Thoracic aorta (tissue), 2 donors: ENCODE results near the gene SLC25A29. TPM values are rescaled to one million over a fixed set of nuclear protein-coding genes. Genes with fewer than 3 reads are reported as not detected.

Experiments used
- ATAC-seq: fragments of 150-250 bp; one replicate; pipeline ENCODE4 v1.8.0; 2017; ENCODE audit warnings: low read depth; ENCODE audit not compliant: insufficient number of reproducible peaks, low FRiP score
- DNase-seq: peaks from one replicate; pipeline ENCODE4 v3.0.0-alpha.2; 2020; ENCODE audit warnings: low spot score
- H3K27ac ChIP-seq, 2 donors: fragments of 200-600 bp; sonication (generic); 1 replicate in 1 of 2; 2 replicates in 1 of 2; pipeline ENCODE4 v1.5.1; 2016; ENCODE audit warnings: mild to moderate bottlenecking in 2 of 2, moderate library complexity in 2 of 2
- H3K27me3 ChIP-seq: fragments of 200-600 bp; sonication (generic); replicated peaks from 2 replicates; pipeline ENCODE4 v1.6.0; 2016; ENCODE audit warnings: mild to moderate bottlenecking; ENCODE audit not compliant: insufficient read depth
- H3K36me3 ChIP-seq: fragments of 200-600 bp; sonication (generic); one replicate; pipeline ENCODE4 v1.5.1; 2016
- H3K4me1 ChIP-seq, 2 donors: fragments of 200-600 bp; sonication (generic); 1 replicate in 1 of 2; 2 replicates in 1 of 2; pipeline versions ENCODE4 v1.5.1 to v1.6.0; 2016; ENCODE audit warnings: low read depth in 2 of 2, mild to moderate bottlenecking in 1 of 2; ENCODE audit not compliant: control insufficient read depth in 1 of 2
- H3K4me3 ChIP-seq: fragments of 200-600 bp; sonication (generic); 2 replicates; pipeline ENCODE4 v1.5.1; 2016; ENCODE audit warnings: mild to moderate bottlenecking
- H3K9me3 ChIP-seq: fragments of 200-600 bp; sonication (generic); 2 replicates; pipeline ENCODE4 v1.5.1; 2016
- CTCF ChIP-seq: fragments of 200-600 bp; sonication (generic); IDR thresholded peaks from one replicate; pipeline ENCODE4 v1.5.1; 2019; ENCODE audit warnings: antibody characterized with exemption
- total RNA-seq, 2 donors: library from RNA; depleted of rRNA; stranded (reverse); fragments of >200 nt; gene quantifications; one replicate each; pipeline versions ENCODE4 v1.1.0 to v1.2.3, GENCODE V29; 2016

The SLC25A29 gene
- total RNA-seq, 2 donors from 2014 or later = 54.2 to 80.6 TPM

- DNase-seq (no peak), ATAC-seq (no peak)
- peaks cover 7% of the 10 kb centered on the region for H3K36me3 ChIP-seq
- no peak for TF ChIP-seq CTCF
- no peaks in the 10 kb centered on the region for H3K9me3 ChIP-seq
- H3K4me3 ChIP-seq = no peak overlapping the region
- peaks cover 0 to 13% of the 10 kb centered on the region in 2 donors for H3K4me1 ChIP-seq
- H3K27ac ChIP-seq = no peak overlapping the region
- H3K27me3 ChIP-seq = no peaks in the 10 kb centered on the region
These were observed 23.7 kb upstream of the SLC25A29 start for GRCh38 chr14:100330007-100330344.

GRCh38 chr14:100329233-100330006 lies 23.2 kb upstream of the SLC25A29 start:
- H3K27me3 ChIP-seq = no peaks in the 10 kb centered on the region
- no peaks in the 10 kb centered on the region for H3K9me3 ChIP-seq
- ATAC-seq (no peak), DNase-seq (no peak)
- TF ChIP-seq CTCF = no peak
- H3K36me3 ChIP-seq = peaks cover 2% of the 10 kb centered on the region
- H3K4me3 ChIP-seq = no peak overlapping the region
- peaks cover 0 to 13% of the 10 kb centered on the region in 2 donors for H3K4me1 ChIP-seq
- no peak overlapping the region for H3K27ac ChIP-seq

GRCh38 chr14:100328495-100329163 lies 22.4 kb upstream of the SLC25A29 start:
- Histone ChIP-seq H3K36me3 (no peaks in the 10 kb centered on the region), H3K27me3 (no peaks in the 10 kb centered on the region), H3K27ac (no peak overlapping the region), H3K9me3 (no peaks in the 10 kb centered on the region), H3K4me3 (no peak overlapping the region), H3K4me1 (peaks cover 0 to 13% of the 10 kb centered on the region in 2 donors)
- no peak for ATAC-seq
- no peak for DNase-seq
- no peak for TF ChIP-seq CTCF

GRCh38 chr14:100327128-100327527 lies 20.9 kb upstream of the SLC25A29 start:
- H3K36me3 ChIP-seq = no peaks in the 10 kb centered on the region
- no peak for DNase-seq
- ATAC-seq = no peak
- H3K4me1 ChIP-seq = peaks cover 0 to 13% of the 10 kb centered on the region in 2 donors
- no peaks in the 10 kb centered on the region for H3K27me3 ChIP-seq
- no peak overlapping the region for H3K4me3 ChIP-seq
- no peak for TF ChIP-seq CTCF
- H3K9me3 ChIP-seq = no peaks in the 10 kb centered on the region
- H3K27ac ChIP-seq = no peak overlapping the region

GRCh38 chr14:100325958-100326357 lies 19.7 kb upstream of the SLC25A29 start:
- ATAC-seq = no peak
- no peak overlapping the region for H3K4me3 ChIP-seq
- TF ChIP-seq CTCF = no peak
- peaks cover 0 to 13% of the 10 kb centered on the region in 2 donors for H3K4me1 ChIP-seq
- no peak overlapping the region for H3K27ac ChIP-seq
- H3K36me3 ChIP-seq = no peaks in the 10 kb centered on the region
- DNase-seq = no peak
- no peaks in the 10 kb centered on the region for H3K9me3 ChIP-seq
- no peaks in the 10 kb centered on the region for H3K27me3 ChIP-seq
